ENCODE measurements around the gene NRSN2.
"Not testable (repeated sequence)": the region's sequence is repeated elsewhere in the genome, so short reads cannot be mapped to it uniquely, and the experiment has no call there.

NRSN2 gene

DNA sequence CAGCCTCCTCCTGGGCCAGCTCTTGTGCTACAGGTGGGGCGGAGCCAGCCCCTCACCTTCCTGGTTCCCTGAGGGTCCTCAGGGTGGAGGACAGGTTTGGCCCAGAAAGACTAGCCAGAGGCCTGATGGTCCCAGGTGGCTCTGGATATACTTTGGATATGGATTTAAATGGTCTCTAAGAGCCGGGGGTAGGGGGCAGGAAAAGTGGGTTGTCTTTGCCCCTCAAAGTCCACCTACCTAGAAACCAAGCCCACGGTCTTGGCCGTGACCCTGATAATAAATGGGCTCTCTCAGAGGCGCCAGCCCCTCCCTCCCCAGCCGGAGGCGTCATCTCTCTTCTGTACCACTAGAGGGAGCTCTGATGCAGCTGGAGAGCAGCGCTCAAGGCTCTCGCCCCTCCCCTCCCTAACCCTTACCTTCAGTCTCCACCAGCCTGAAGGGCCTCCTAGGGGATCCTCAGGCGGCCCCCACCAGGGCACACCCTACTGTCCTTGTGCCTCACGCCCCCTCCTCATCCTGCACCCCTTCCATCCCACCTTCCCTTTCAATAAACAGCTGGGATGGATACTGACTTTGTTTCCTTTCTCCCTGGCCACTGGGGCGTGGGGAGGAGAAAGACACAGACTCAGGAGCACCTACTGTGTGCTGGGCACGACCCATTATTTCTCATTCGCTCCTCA, 7.5 kb downstream of the NRSN2 start:
- H4K8ac ChIP-seq (ENCODE audit: low read depth, low read length): peak overlapping the region; percentile 8

DNA sequence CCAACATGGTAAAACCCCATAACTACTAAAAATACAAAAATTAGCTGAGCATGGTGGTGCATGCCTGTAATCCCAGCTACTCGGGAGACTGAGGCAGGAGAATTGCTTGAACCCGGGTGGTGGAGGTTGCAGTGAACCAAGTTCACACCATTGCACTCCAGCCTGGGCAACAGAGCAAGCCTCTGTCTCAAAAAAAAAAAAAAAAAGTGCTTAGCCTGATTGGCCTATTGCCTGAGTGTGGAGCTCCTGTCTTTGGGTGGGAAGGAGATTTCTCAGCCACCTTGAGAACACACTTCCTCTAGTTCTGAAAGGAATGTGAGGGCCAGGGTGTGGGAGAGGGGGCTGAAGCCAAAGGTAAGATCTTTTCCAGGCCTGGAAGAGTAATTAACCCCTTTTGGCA, 9.2 kb downstream of the NRSN2 start:
- H3K18ac ChIP-seq (ENCODE audit: low read length); H3K4me3 ChIP-seq (ENCODE audit: low read depth, low read length); H3K79me1 ChIP-seq (ENCODE audit: low read length); H4K12ac ChIP-seq (ENCODE audit: low read depth, low read length); H2BK5ac ChIP-seq (ENCODE audit: low read depth, low read length, poor library complexity); H2AFZ ChIP-seq (ENCODE audit: insufficient read depth, low read length, poor library complexity); DNase-seq; H2BK120ac ChIP-seq (ENCODE audit: insufficient read depth, low read length, poor library complexity); H3K27me3 ChIP-seq (ENCODE audit: insufficient read depth, low read length); H3K79me2 ChIP-seq (ENCODE audit: control insufficient read depth, insufficient read depth, low read length, poor library complexity); H3K9ac ChIP-seq (ENCODE audit: low read length); H2BK12ac ChIP-seq (ENCODE audit: low read length); H3K4me2 ChIP-seq (ENCODE audit: low read length); H3K4ac ChIP-seq (ENCODE audit: low read depth, low read length); H3K14ac ChIP-seq (ENCODE audit: low read length); H4K8ac ChIP-seq (ENCODE audit: low read depth, low read length); H3K36me3 ChIP-seq (ENCODE audit: control insufficient read depth in 1 of 2, insufficient read depth in 2 of 2, low read length in 2 of 2); H3K23ac ChIP-seq (ENCODE audit: low read length); H4K91ac ChIP-seq (ENCODE audit: low read depth, low read length); H3K9me3 ChIP-seq (ENCODE audit: insufficient read depth, low read depth, low read length); H2AK5ac ChIP-seq (ENCODE audit: low read length); H3K27ac ChIP-seq (ENCODE audit: low read depth, low read length): not testable (repeated sequence)
- WGBS (ENCODE audit: extremely low coverage, insufficient coverage, insufficient read length): no CpG with 5 or more reads among the region's 2 CpGs
- H3K4me1 ChIP-seq (ENCODE audit: control insufficient read depth in 1 of 2, insufficient read depth in 2 of 2, low read length in 2 of 2): peaks cover 13 to 14% of the 10 kb centered on the region in 2 experiments

More for the DNA sequence above, 7.5 kb downstream of the NRSN2 start:
- H3K9me3 ChIP-seq (ENCODE audit: insufficient read depth, low read depth, low read length): no peaks in the 10 kb centered on the region
- H2BK12ac ChIP-seq (ENCODE audit: low read length): no peak overlapping the region
- H3K4ac ChIP-seq (ENCODE audit: low read depth, low read length): no peak overlapping the region
- peak; percentile 53 to 91 for DNase-seq
- H3K79me2 ChIP-seq (ENCODE audit: control insufficient read depth, insufficient read depth, low read length, poor library complexity): no peaks in the 10 kb centered on the region
- H3K23ac ChIP-seq (ENCODE audit: low read length): no peak overlapping the region
- no peak overlapping the region for H2BK120ac ChIP-seq (ENCODE audit: insufficient read depth, low read length, poor library complexity)
- H4K12ac ChIP-seq (ENCODE audit: low read depth, low read length): no peak overlapping the region
- no peak overlapping the region for H3K4me2 ChIP-seq (ENCODE audit: low read length)
- no peak overlapping the region for H3K18ac ChIP-seq (ENCODE audit: low read length)
- H4K91ac ChIP-seq (ENCODE audit: low read depth, low read length): no peak overlapping the region
- H3K79me1 ChIP-seq (ENCODE audit: low read length): no peaks in the 10 kb centered on the region
- no peak overlapping the region for H2BK5ac ChIP-seq (ENCODE audit: low read depth, low read length, poor library complexity)
- WGBS (ENCODE audit: extremely low coverage, insufficient coverage, insufficient read length): no CpG with 5 or more reads among the region's 14 CpGs
- H3K36me3 ChIP-seq (ENCODE audit: control insufficient read depth in 1 of 2, insufficient read depth in 2 of 2, low read length in 2 of 2): peaks cover 3 to 7% of the 10 kb centered on the region in 2 experiments
- H2AFZ ChIP-seq (ENCODE audit: insufficient read depth, low read length, poor library complexity): no peak overlapping the region
- no peaks in the 10 kb centered on the region for H3K27me3 ChIP-seq (ENCODE audit: insufficient read depth, low read length)
- no peak overlapping the region for H3K4me3 ChIP-seq (ENCODE audit: low read depth, low read length)
- no peak overlapping the region for H2AK5ac ChIP-seq (ENCODE audit: low read length)
- no peak overlapping the region for H3K9ac ChIP-seq (ENCODE audit: low read length)
- no peak overlapping the region for H3K14ac ChIP-seq (ENCODE audit: low read length)
- no peak overlapping the region for H3K27ac ChIP-seq (ENCODE audit: low read depth, low read length)
- peaks cover 2 to 4% of the 10 kb centered on the region in 2 experiments for H3K4me1 ChIP-seq (ENCODE audit: control insufficient read depth in 1 of 2, insufficient read depth in 2 of 2, low read length in 2 of 2)

DNA sequence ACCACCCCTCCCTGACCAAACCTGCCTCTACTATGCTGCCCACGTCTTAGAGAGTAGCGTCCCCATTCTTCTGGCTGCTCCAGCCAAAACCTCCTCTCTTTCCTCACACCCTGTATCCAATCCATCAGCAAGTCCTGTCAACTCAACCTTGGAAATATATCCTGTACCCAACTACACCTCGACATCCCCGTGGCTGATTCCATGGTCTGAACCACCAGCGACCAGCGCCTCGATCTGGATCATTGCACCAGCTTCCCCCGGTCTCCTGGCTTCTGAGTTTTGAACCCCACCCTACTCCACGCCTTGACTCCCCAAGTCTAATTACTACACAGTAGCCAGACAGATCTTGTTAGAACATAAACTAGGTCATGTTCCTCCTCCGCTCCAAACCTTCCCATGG, 9.8 kb downstream of the NRSN2 start:
- no peak overlapping the region for H3K18ac ChIP-seq (ENCODE audit: low read length)
- H3K4ac ChIP-seq (ENCODE audit: low read depth, low read length): no peak overlapping the region
- peaks cover 3 to 5% of the 10 kb centered on the region in 2 experiments for H3K36me3 ChIP-seq (ENCODE audit: control insufficient read depth in 1 of 2, insufficient read depth in 2 of 2, low read length in 2 of 2)
- no peak overlapping the region for H3K27ac ChIP-seq (ENCODE audit: low read depth, low read length)
- H3K4me2 ChIP-seq (ENCODE audit: low read length): no peak overlapping the region
- no peak overlapping the region for H3K4me3 ChIP-seq (ENCODE audit: low read depth, low read length)
- WGBS (ENCODE audit: extremely low coverage, insufficient coverage, insufficient read length): no CpG with 5 or more reads among the region's 10 CpGs
- H2BK12ac ChIP-seq (ENCODE audit: low read length): no peak overlapping the region
- no peak overlapping the region for H2BK5ac ChIP-seq (ENCODE audit: low read depth, low read length, poor library complexity)
- H3K27me3 ChIP-seq (ENCODE audit: insufficient read depth, low read length): no peaks in the 10 kb centered on the region
- H4K12ac ChIP-seq (ENCODE audit: low read depth, low read length): no peak overlapping the region
- no peaks in the 10 kb centered on the region for H3K9me3 ChIP-seq (ENCODE audit: insufficient read depth, low read depth, low read length)
- no peak overlapping the region for H4K91ac ChIP-seq (ENCODE audit: low read depth, low read length)
- no peak overlapping the region for H2AK5ac ChIP-seq (ENCODE audit: low read length)
- H3K9ac ChIP-seq (ENCODE audit: low read length): no peak overlapping the region
- no peak overlapping the region for H4K8ac ChIP-seq (ENCODE audit: low read depth, low read length)
- DNase-seq: no peak
- H3K14ac ChIP-seq (ENCODE audit: low read length): no peak overlapping the region
- no peak overlapping the region for H2BK120ac ChIP-seq (ENCODE audit: insufficient read depth, low read length, poor library complexity)
- no peak overlapping the region for H3K23ac ChIP-seq (ENCODE audit: low read length)
- H2AFZ ChIP-seq (ENCODE audit: insufficient read depth, low read length, poor library complexity): no peak overlapping the region
- H3K79me2 ChIP-seq (ENCODE audit: control insufficient read depth, insufficient read depth, low read length, poor library complexity): no peaks in the 10 kb centered on the region
- H3K79me1 ChIP-seq (ENCODE audit: low read length): peaks cover 4% of the 10 kb centered on the region
- H3K4me1 ChIP-seq (ENCODE audit: control insufficient read depth in 1 of 2, insufficient read depth in 2 of 2, low read length in 2 of 2): peaks cover 13 to 14% of the 10 kb centered on the region in 2 experiments

DNA sequence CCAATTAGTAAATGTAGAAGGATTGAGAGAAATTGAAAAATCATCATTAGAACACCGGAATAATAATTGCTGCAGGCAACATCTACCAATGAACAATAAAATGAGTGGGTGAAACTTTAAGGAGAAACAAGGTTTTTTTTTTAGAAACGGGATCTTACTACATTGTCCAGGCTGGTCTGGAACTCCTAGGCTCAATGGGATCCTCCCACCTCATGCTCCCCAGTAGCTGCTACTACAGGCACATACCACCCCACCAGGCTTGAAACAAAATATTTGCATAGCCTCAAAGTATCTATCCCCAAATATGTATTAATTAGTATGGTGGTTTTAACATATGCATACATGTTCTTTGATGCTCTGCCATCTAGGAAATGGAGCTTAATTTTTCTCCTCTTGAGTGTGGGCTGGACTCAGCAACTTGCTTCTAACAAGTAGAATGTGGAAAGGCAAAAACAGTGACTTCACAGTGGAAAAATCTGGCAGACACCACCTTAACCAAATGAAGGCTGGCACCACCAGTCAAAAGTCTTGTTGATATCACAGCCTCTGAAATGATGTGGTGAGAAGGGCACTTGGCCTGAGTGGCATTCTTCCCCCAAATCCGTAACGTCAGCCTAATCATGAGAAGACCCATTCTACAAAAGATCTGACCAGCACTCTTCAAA, 12.1 kb downstream of the NRSN2 start:
- no peaks in the 10 kb centered on the region for H3K79me2 ChIP-seq (ENCODE audit: control insufficient read depth, insufficient read depth, low read length, poor library complexity)
- H3K14ac ChIP-seq (ENCODE audit: low read length): no peak overlapping the region
- H3K4me2 ChIP-seq (ENCODE audit: low read length): no peak overlapping the region
- H3K4me1 ChIP-seq (ENCODE audit: control insufficient read depth in 1 of 2, insufficient read depth in 2 of 2, low read length in 2 of 2): peaks cover 19 to 20% of the 10 kb centered on the region in 2 experiments
- no peak overlapping the region for H3K18ac ChIP-seq (ENCODE audit: low read length)
- H3K27me3 ChIP-seq (ENCODE audit: insufficient read depth, low read length): no peaks in the 10 kb centered on the region
- no peak overlapping the region for H3K4me3 ChIP-seq (ENCODE audit: low read depth, low read length)
- WGBS (ENCODE audit: extremely low coverage, insufficient coverage, insufficient read length): no CpG with 5 or more reads among the region's 4 CpGs
- peaks cover 2% of the 10 kb centered on the region for H3K9me3 ChIP-seq (ENCODE audit: insufficient read depth, low read depth, low read length)
- no peak overlapping the region for H4K91ac ChIP-seq (ENCODE audit: low read depth, low read length)
- H2BK12ac ChIP-seq (ENCODE audit: low read length): no peak overlapping the region
- no peak overlapping the region for H4K12ac ChIP-seq (ENCODE audit: low read depth, low read length)
- H3K36me3 ChIP-seq (ENCODE audit: control insufficient read depth in 1 of 2, insufficient read depth in 2 of 2, low read length in 2 of 2): no peaks in the 10 kb centered on the region
- H2AK5ac ChIP-seq (ENCODE audit: low read length): no peak overlapping the region
- H2AFZ ChIP-seq (ENCODE audit: insufficient read depth, low read length, poor library complexity): no peak overlapping the region
- peak in 1 of 2 donors; percentile 23 for DNase-seq
- H3K4ac ChIP-seq (ENCODE audit: low read depth, low read length): no peak overlapping the region
- H3K23ac ChIP-seq (ENCODE audit: low read length): no peak overlapping the region
- no peak overlapping the region for H4K8ac ChIP-seq (ENCODE audit: low read depth, low read length)
- H3K9ac ChIP-seq (ENCODE audit: low read length): no peak overlapping the region
- H2BK5ac ChIP-seq (ENCODE audit: low read depth, low read length, poor library complexity): no peak overlapping the region
- H3K27ac ChIP-seq (ENCODE audit: low read depth, low read length): no peak overlapping the region
- no peak overlapping the region for H2BK120ac ChIP-seq (ENCODE audit: insufficient read depth, low read length, poor library complexity)
- peaks cover 9% of the 10 kb centered on the region for H3K79me1 ChIP-seq (ENCODE audit: low read length)

Data from trophoblast cell (in vitro differentiated cells and primary cell).